Stimulated activated CD4-positive, alpha-beta T cell treated with anti-CD3 and anti-CD28 coated beads, Interleukin-2, amount 100 ng/mL, for 48 hours (primary cell): ENCODE results near the gene CREB3L1.
A peak's percentile ranks its signal among the peaks of the same experiment; 100 is the strongest.
"Not testable (repeated sequence)": the region's sequence is repeated elsewhere in the genome, so short reads cannot be mapped to it uniquely, and the experiment has no call there.

Experiments used
- DNase-seq, 2 donors: peaks; one replicate each; pipeline ENCODE4 v3.0.0-alpha.2; 2020

Gene CREB3L1

GRCh38 chr11:46298699-46299433 is 21.4 kb downstream of the CREB3L1 start:
- DNase-seq, result no peak

GRCh38 chr11:46299451-46299961 is 22.0 kb downstream of the CREB3L1 start:
- DNase-seq, result no peak

- no peak for DNase-seq
Measured at GRCh38 chr11:46300270-46300669, 22.8 kb downstream of the CREB3L1 start.

GRCh38 chr11:46302866-46303265 is 25.4 kb downstream of the CREB3L1 start:
- no peak for DNase-seq

GRCh38 chr11:46304036-46304435 is 26.6 kb downstream of the CREB3L1 start:
- not testable (repeated sequence) for DNase-seq

- DNase-seq, result no peak
Measured at GRCh38 chr11:46304605-46305179, 27.2 kb downstream of the CREB3L1 start.

GRCh38 chr11:46305295-46305694 is 27.8 kb downstream of the CREB3L1 start:
- DNase-seq, result no peak

- no peak for DNase-seq
Measured at GRCh38 chr11:46306296-46306853, 28.9 kb downstream of the CREB3L1 start.

GRCh38 chr11:46307369-46307768 is 29.9 kb downstream of the CREB3L1 start:
- DNase-seq, result no peak

GRCh38 chr11:46307785-46308341 is 30.4 kb downstream of the CREB3L1 start:
- no peak for DNase-seq

- peak; percentile 60 to 67 for DNase-seq
Measured at GRCh38 chr11:46308631-46309419, 31.4 kb downstream of the CREB3L1 start.

- DNase-seq, result no peak
Measured at GRCh38 chr11:46309814-46310259, 32.4 kb downstream of the CREB3L1 start.

GRCh38 chr11:46315033-46315738 is 37.7 kb downstream of the CREB3L1 start:
- DNase-seq, result peak; percentile 78 to 83

GRCh38 chr11:46315783-46316563 is 38.5 kb downstream of the CREB3L1 start:
- no peak for DNase-seq

GRCh38 chr11:46319074-46319453 is 41.6 kb downstream of the CREB3L1 start:
- DNase-seq, result no peak

- DNase-seq, result no peak
Measured at GRCh38 chr11:46321757-46322156, 44.3 kb downstream of the CREB3L1 start.

GRCh38 chr11:46322759-46323158 is 45.3 kb downstream of the CREB3L1 start:
- no peak for DNase-seq

- DNase-seq, result no peak
Measured at GRCh38 chr11:46326813-46327416, 49.5 kb downstream of the CREB3L1 start.

- no peak for DNase-seq
Measured at GRCh38 chr11:46327829-46328228, 50.4 kb downstream of the CREB3L1 start.

- no peak for DNase-seq
Measured at GRCh38 chr11:46330154-46330553, 52.7 kb downstream of the CREB3L1 start.
